ENCODE results near the gene ADD2.

ADD2 gene

DNA sequence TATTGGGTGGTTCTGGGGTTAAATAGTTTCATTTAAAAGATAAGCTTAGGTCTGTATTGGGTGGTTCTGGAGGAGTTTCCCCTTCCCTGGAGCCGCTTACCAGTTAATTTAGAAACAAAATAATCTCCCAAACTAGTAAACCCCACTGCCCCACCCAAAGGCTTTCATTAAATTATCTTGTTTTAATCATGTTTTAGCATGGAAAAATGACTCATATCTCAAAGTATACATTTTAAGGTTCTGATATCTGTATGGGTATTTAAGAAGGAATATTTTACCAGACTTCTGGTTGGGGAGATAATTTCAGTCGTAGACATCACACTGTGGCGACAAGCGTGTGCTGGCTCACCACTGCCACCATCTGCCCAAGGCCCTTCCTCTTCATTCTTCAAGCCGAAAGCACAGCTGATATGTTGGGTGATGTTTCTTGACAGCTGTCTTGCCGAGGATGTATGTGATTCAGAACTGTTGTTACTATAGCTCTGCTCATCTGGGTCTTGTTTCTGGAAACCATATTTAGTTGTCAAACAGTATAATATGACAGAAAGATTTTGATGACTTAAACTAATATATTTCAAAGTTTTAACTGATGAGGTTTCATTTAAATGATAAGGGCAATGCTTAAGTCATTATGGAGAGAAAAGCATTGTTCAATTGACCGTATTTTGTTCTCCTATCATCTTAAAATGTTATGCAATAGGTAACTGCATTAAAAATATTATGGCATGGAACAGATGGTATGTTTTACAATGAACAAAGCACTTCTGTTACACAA is 17.3 kb upstream of the ADD2 start:
- DNase-seq, result no peak

DNA sequence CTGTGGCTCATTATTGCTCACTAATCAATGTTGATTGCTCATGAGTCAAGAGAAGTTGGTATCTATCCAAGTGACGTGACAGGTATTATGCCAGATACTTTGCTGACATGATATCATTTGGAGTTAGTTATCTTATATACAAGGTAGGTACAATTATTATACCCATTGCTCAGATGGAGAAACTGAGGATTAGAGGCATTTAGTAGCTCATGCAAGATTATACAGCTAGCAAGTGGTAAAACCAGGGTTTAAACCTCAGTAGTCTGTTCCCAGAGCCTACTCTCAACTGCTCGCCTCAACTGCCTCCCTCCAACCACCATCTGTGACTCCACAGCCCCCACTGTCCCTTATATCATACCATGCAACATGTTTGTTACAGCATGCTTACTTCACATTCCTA is 16.3 kb upstream of the ADD2 start:
- no peak for DNase-seq

DNA sequence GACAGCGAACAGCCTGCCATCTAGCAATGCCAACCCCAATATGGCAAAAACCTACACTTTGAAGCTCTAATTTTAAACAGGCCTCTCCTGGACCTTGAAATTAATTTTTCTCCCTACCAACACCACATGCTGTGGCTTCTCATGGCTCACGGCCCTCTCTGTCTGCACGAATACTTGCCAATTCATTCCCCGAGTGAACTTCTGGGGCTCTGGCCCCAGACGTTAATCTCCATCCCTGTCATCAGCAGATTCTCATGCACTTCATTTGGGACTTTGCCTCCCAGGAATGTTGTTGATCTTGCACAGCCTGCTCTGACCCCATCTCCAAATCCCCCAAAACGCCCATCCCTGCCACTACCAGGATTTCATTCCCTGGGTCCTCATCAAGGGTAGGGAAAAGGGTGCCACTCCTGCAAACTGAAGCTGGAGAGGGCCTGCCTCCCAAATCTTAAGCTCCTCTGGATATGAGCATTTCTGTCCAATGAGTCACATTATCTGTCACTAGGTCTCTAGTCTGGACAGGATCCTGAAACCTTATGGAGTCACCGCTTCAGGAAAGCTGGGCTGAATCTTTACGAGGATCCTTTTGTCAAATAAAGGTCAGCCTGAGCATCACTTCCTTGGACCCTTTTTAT is 12.0 kb upstream of the ADD2 start:
- no peak for DNase-seq

DNA sequence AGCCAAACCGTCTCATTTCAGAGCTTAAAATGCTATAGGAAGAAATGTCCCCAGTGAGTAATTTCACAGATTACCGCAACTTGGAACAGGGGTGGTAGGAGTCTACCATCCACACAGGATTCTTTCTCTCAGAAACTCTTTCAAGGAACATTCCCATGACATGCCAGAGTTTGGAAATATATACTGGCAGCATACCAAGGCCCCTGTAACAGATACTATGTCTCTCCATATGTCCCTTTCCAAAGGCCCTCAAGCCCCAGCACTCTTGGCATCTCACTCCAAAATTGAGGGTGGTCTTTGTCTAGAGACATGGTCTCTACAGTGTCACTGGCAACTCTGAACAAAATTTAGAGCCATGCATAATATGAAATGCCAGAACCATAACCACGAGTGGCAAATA is 11.5 kb upstream of the ADD2 start:
- DNase-seq, result no peak

DNA sequence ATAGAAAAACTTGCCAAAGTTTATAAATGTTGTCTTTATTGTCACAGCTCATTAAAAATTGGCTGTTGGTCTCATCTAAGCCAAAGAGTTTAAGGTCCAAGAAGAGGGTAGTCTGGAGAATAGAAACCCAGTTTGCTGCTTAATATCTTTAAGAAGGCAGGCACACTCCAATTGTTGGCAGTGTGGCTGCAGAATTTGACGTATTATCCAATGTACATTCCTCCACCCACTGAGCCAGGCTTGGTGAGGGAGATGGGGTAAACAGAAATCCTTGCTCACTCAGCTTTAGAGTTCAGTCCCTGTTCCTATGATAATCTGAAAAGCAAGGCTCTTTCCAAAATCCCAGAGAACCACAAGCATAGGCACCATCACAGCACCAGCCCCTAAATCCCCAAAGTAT is 10.7 kb upstream of the ADD2 start:
- no peak for DNase-seq

DNA sequence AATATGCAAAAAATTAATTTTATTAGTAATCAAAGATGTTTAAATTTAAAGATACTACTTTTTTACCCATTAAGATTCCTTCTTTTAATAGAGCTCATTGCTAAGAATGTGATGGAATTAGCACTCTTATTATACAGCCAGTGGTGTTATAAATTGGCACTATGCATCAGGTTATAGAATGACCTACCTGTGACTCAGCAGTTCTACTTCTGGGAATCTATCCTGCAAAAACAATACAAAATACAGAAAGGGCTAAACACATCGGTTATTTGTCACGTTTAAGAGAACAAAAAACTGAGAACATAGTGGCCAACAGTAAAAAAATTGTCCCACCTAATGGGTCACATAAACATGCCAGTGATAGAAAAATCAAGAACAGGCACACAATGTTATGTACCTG is 9.4 kb upstream of the ADD2 start:
- DNase-seq, result no peak

DNA sequence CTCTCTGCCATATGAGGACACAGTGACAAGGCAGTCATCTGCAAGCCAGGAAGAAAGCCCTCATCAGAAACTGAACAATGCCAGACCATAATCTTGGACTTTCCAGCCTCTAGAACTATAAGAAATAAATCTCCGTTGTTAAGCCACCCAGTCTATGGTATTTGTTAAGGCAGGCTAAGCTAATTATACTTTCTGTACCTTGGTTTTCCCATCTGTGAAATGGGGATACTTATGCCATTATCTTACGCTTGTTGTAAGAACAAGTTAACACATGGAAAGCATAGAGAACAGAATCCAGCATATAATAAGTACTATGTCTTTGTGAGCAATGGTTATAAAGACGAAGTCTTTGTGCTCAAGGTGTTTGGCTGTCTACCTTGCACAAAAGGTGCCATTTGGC is 8.3 kb upstream of the ADD2 start:
- no peak for DNase-seq

DNA sequence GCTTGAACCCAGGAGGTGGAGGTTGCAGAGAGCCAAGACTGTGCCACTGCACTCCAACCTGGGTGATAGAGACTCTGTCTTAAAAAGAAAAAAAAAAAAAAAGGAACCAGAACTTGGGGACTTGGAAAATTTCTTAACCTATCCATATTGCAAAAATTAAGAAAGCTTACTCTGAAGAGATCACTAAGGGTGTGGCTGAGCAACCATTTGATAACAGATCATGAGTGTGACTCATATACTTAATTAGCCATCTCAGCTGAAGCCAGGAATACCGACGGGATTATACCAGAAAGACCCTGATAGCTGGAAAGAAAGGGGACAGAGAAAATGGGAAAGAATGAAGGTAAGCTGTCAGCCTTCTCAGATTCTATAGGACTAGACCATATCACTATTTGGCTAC is 7.1 kb upstream of the ADD2 start:
- DNase-seq, result no peak

DNA sequence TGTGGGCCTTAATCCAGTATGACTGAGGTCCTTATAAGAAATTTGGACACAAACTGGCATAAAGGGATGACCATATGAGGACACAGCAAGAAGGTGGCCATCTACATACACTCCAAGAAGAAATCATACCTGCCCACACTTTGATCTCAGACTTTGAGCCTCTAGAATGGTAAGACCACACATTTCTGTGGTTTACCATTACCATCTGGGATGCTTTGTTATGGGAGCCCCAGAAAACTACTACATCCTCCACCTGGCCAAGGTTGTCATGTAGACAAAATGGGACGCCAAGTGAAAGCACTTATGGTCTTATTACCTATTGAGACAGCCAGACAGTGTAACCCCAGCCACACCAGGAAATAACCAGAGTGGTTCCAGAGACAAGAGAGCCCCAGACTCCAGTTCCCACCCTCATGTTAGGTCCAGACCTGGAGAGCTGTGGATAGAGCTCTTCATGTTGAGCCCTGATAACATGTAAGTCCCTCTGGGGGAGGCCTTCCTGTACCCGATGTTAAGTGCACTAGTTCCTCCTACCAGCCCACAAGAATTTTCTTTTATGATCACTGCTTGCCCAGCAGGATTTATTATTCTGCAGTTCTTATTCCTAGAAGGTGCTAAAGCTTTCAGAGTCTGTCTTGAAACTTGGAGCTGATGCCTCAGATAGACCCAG is 4.6 kb upstream of the ADD2 start:
- no peak for DNase-seq

DNA sequence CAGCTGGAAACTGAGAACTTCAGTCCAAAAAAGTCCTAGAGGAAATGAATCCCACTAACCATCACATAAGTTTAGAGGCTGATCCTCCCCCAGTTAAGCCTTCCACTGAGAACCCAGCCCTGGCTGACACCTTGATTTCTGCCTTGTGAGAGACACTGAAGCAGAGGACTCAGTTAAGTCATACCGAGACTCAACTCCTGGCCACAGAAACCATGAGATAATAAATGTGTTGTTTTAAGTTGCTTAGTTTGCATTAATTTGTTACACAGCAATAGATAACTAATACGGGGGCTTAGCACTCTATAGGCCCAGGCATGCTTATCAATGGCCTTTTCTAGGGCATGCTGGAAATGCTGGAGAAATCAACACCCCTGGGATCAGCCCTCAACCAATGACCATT is 3.4 kb upstream of the ADD2 start:
- DNase-seq, result no peak

DNA sequence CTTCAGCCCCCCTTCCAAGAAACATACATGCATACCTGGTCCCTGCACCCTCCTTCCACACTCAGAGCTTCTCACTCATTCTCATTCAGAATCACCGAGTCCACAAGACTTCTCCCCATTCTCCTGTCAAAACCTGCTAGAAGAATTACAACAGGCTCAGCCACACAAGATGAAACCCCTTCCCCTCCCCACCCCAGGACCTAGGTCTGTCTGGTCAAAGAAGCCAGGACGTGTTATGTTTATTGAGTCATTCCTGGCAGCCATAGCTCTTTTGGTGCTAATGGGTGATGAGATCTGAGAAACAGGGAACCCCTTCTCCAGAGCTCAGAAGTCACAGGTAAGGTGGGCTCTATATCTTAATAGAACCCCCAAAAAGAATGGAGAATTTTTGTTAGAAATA is 1.4 kb upstream of the ADD2 start:
- no peak for DNase-seq

DNA sequence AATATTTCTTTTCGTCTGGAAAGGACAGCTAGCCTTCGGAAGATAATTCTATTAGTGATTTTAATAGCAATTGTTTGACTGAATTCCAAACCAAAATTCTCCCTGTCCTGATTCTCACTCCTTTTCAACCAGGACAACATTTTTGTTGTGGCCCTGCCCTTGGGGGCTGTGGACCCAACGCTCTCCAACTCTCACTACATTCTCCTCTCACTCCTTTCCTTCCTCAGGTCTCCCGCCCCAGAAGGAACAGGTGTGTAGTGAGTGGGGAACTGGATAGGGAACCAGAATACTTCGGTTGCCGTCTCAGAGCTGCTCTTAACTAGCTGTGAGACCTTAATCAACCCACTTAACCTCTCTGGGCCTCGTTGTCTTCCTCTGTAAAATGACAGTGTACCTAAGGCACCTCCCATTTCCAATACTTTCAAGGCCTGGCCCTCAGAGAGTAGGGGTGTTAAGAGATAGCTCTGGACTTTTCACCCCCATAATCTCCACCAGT is 638 bp upstream of the ADD2 start:
- no peak for DNase-seq

DNA sequence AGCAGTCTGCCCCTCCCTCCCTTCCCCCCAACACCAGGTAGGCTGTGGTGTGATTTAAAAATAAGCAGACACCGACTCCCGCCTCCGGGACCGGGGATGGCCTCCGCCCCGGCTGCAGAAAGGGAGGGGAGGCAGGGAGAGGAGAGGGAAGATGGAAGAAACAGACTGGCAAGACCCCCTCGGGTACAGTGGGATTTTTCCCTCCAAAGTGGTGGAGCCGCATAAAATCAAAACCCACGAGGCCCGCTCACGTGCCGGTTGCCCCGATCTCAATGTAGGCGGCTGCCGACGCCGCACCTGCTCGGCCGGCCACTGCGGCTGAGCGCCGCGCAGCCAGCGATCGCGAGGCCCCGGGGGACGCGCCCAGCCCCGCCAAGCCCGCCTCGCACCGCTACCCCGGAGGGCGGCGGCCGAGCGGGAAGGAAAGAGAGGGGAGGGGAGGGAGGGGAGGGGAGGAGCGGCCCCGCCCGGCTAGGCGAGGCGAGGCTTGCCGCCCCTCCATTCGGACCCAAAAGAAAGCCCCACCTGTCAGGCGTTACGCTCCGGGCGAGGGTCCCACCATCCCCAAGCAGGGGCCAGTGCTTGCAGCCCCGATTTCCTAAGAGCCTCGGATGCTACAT is 811 bp downstream of the ADD2 start:
- no peak for DNase-seq

DNA sequence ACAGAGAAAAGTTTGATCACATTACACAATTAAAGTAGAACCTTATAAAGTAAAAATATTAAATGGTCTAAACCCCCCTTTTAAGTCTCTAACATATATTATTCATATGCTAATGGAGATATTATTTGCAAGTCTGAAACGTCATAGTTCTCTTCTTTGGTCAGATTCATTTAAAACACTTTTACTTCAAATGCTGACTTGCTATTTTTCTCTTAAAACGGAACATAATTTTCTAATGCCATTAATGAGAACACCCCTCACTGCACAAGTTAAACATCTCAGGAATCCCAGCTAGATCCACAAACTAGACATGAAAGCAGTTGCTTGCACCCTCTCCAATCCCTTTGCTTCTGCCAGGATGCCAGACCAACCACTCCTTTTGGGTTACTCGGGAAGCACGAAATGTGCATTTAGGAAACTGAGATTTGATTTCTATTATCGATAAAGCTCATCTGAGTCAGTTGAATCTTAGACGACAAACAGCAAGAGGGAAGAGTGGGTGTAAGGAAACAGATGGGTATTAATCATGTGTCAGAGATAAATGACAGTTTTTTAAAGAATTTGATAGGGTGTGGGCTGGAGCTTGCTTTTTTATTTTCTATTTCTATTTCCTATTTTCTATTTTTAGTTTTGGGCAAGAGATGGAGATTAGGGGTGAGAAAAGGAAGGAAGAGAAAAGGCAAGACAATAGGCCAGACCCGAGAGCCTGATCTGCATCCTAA is 1.5 kb downstream of the ADD2 start:
- no peak for DNase-seq

DNA sequence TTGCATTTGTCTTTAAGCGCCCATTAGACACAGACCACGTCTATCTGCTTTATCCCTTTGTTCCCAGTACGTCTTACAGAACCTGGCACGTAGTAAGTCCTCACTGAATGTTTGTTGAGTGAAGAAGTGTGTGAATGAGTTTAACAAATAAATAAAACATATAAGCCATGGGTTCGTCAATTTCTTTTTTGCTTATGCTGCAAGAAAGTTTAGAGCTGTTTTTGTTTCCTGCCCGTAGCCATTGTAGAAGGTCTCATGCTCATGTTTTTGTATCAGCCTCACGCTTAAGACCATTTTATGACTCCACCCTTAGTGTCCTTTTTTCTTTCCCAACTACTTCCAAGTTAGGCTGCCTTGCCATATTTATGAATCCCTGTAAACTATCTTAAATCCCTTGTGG is 2.5 kb downstream of the ADD2 start:
- no peak for DNase-seq

DNA sequence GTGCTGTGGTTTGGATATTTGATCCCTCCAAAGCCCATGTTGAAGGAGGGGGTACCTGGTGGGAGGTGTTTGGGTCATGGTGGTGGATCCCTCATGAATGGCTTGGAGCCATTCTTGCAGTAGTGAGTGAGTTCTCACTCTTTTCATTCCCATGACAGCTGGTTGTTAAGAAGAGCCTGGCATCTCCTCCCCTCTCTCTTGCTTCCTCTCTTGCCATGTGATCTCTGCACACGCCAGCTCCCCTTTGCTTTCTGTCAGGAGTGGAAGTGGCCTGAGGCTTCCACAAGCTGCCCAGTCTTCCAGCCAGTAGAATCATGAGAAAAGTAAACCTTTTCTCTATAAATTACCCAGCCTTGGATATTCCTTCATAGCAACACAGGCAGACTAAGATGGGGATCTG is 8.6 kb downstream of the ADD2 start:
- DNase-seq, result no peak

DNA sequence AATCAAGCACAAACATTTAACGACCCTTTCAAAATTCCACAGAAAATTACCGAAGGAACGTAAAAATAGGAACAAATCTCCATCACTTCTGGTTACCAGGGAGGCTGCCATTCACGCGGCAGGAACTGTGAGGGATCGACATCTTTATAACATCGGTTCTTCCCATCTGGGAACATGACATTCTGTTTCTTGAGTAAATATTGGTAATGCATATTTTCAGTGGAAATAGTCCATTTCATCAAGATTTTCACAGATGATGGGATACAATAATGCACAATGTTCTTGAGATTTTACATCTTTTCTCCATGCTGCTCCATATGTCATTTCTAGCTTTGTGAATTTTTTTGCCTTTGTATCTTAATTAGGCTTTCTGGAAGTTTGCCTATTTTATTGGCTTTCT is 10.0 kb downstream of the ADD2 start:
- DNase-seq, result no peak

DNA sequence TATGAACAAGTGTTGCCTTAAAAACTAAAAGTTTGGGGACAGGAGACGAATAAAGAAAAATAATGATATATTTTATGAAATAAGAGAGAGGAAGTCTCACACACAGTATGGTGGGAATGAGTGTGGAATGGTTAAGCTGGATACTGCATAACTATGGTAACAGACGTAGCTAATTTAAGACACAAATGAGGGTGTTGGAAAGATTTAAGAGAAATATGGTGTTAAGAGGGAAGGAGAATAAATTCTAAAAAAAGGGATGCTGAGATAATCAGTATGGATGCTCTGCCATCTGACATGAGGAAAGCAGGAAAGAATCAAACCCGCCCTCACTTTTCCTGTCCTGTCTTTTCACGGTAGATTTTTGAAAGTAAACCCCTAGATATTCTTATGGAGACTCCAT is 10.6 kb downstream of the ADD2 start:
- DNase-seq, result no peak

DNA sequence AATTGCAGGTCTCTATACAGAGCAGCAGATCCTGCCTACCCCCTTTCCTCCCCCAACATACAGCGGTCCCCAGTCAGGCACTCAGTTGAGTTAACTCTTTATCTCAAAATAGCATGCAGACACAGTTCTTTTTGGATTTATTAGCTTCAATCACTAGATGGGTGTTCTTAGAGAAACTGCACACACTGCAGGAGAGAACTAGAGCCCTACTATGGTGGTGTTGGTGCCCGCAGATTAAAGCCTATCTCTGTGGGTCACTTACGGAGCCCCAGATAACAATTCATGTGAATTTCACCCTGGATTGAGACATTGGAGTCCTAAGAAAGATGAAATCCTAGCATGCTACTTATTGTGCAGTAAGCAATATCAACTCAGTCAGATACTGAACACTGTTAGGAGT is 11.9 kb downstream of the ADD2 start:
- DNase-seq, result no peak

DNA sequence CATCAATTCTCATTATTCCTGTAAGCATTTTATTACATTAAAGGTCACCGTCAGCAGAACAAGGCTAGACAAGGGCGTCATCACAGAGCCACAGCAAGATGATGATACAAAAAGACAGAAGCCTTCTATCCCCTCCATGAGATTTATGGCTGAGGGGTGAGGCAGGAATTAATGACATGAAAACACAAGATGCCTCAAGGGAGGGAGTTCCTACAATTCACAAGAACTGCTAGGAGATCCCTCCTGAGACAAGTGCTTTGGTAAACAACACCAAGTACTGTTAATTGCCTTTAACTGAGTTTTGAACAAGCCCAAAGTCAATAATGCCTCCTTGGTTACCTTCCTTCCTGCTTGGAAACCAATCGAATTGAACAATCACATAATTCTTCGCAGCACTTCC is 14.1 kb downstream of the ADD2 start:
- DNase-seq, result no peak

DNA sequence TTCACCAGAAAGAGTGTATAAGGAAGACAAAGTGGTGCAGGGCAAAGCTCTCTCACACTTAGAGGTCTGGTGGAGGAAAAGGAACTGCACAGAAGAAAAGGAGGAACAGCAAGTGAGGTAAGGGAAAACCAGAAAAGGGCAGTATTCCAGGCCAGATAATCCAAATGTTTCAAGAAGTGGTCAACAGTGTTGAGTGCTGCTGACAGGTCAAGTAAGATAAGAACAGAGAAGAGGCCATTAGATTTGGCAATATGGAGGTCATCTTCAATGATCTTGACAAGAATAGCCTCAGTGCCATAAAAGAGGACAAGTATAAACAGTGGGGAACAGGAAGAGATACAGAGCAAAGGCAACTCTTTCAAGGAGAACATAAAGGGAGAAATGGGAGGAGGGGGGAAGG is 15.0 kb downstream of the ADD2 start:
- DNase-seq, result no peak

DNA sequence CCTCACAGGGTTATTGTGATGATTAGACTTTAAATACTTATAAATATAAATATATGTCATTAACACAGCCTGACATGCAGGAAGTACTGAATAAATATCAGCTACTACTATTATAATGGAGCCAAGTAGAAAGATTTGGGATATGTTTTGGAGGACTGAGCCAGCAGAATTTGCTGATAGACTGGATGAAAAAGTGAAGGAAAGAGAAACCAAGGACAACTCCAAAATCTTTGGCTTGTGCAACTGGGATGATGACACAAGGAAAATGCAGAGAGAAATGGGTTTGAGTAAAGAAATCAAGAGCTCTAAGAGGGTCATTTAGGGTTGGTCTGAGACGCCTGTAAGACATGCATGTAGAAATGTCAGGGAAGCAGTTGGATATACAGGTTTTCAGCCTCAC is 15.6 kb downstream of the ADD2 start:
- DNase-seq, result no peak

DNA sequence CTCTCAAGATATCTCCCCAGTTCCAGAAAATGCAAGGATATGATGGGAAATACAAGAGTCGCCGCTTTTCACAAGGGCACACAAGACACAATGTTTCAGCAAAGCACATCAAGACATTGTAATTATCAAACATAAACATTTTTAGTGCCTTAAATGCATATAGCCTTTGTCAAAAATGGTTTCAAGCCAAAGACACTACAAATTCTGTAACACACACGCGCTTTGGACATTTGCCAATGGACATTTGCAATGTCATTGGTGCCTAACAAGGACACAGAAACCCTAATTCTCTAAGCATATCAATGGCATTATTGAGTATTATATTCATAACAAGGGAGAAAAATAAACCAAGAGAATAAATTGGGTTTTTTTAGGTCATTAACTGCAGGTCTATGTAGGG is 16.1 kb downstream of the ADD2 start:
- no peak for DNase-seq
